ENCODE results near the gene NRTN. TPM values are rescaled to one million over a fixed set of nuclear protein-coding genes. Genes with fewer than 3 reads are reported as not detected.

Gene NRTN
- total RNA-seq, 2 donors from 2014 or later: 20.9 to 33.7 TPM

- Histone ChIP-seq H3K4me1 (peaks cover 0 to 7% of the 10 kb centered on the region in 2 donors), H3K27me3 (no peaks in the 10 kb centered on the region), H3K27ac (no peak overlapping the region), H3K9me3 (no peaks in the 10 kb centered on the region), H3K36me3 (peaks cover 20% of the 10 kb centered on the region), H3K4me3 (no peak overlapping the region)
- no peak for DNase-seq (ENCODE audit: low spot score)
- no peak for TF ChIP-seq CTCF (IDR thresholded peaks at IDR 0.05)
Observed at GRCh38 chr19:5793188-5793587, 11.7 kb upstream of the NRTN start.

GRCh38 chr19:5795382-5795919 is 9.4 kb upstream of the NRTN start:
- no peak for DNase-seq (ENCODE audit: low spot score)
- H3K36me3 ChIP-seq: no peaks in the 10 kb centered on the region
- no peaks in the 10 kb centered on the region for H3K27me3 ChIP-seq
- no peaks in the 10 kb centered on the region for H3K9me3 ChIP-seq
- H3K27ac ChIP-seq: no peak overlapping the region
- no peak for TF ChIP-seq CTCF (IDR thresholded peaks at IDR 0.05)
- H3K4me1 ChIP-seq: peaks cover 0 to 19% of the 10 kb centered on the region in 2 donors
- no peak overlapping the region for H3K4me3 ChIP-seq

GRCh38 chr19:5798244-5798643 is 6.6 kb upstream of the NRTN start:
- Histone ChIP-seq H3K4me1 (peaks cover 0 to 19% of the 10 kb centered on the region in 2 donors), H3K4me3 (no peak overlapping the region), H3K36me3 (no peaks in the 10 kb centered on the region), H3K9me3 (no peaks in the 10 kb centered on the region), H3K27ac (no peak overlapping the region), H3K27me3 (no peaks in the 10 kb centered on the region)
- DNase-seq (ENCODE audit: low spot score): no peak
- no peak for TF ChIP-seq CTCF (IDR thresholded peaks at IDR 0.05)

- no peak for TF ChIP-seq CTCF (IDR thresholded peaks at IDR 0.05)
- DNase-seq (ENCODE audit: low spot score): no peak
- H3K4me3 ChIP-seq: no peak overlapping the region
- no peaks in the 10 kb centered on the region for H3K36me3 ChIP-seq
- H3K27ac ChIP-seq: peak overlapping the region; percentile 51 to 63
- peaks cover 0 to 31% of the 10 kb centered on the region in 2 donors for H3K4me1 ChIP-seq
- H3K9me3 ChIP-seq: no peaks in the 10 kb centered on the region
- H3K27me3 ChIP-seq: peaks cover 0 to 5% of the 10 kb centered on the region in 2 donors
Observed at GRCh38 chr19:5799247-5800241, 5.3 kb upstream of the NRTN start.

- Histone ChIP-seq H3K4me3 (no peak overlapping the region), H3K9me3 (no peaks in the 10 kb centered on the region), H3K27ac (peak overlapping the region in 1 of 2 donors; percentile 63), H3K36me3 (no peaks in the 10 kb centered on the region), H3K4me1 (peaks cover 0 to 33% of the 10 kb centered on the region in 2 donors), H3K27me3 (peaks cover 0 to 7% of the 10 kb centered on the region in 2 donors)
- DNase-seq (ENCODE audit: low spot score): no peak
- no peak for TF ChIP-seq CTCF (IDR thresholded peaks at IDR 0.05)
Observed at GRCh38 chr19:5800361-5801270, 4.3 kb upstream of the NRTN start.

Measured in right atrium auricular region (tissue), 2 donors.